Middle frontal gyrus (tissue), 1 donor: ENCODE results near the gene ISCA1.

ENCODE experiments used
- DNase-seq: peaks from one replicate; pipeline ENCODE4 v3.0.0-alpha.2; 2015; ENCODE audit warnings: low spot score; ENCODE audit errors: extremely low spot score

Gene ISCA1

GRCh38 chr9:86238861-86239770 lies 43.2 kb downstream of the ISCA1 start:
- DNase-seq, result no peak

- no peak for DNase-seq
These were observed 51.5 kb downstream of the ISCA1 start for GRCh38 chr9:86230858-86231257.

- no peak for DNase-seq
These were observed 59.7 kb downstream of the ISCA1 start for GRCh38 chr9:86222667-86223066.

GRCh38 chr9:86219606-86220005 lies 62.7 kb downstream of the ISCA1 start:
- no peak for DNase-seq

- DNase-seq, result no peak
These were observed 65.1 kb downstream of the ISCA1 start for GRCh38 chr9:86217076-86217755.
